HG02798 (cell line): ENCODE measurements around the gene CHMP2A.
A peak's percentile ranks its signal among the peaks of the same experiment; 100 is the strongest.
"Not testable (repeated sequence)": the region's sequence is repeated elsewhere in the genome, so short reads cannot be mapped to it uniquely, and the experiment has no call there.

ENCODE experiments used
- ATAC-seq: cut with Tn5 transposase; IDR thresholded peaks from one replicate; pipeline ENCODE4 v1.9.1; 2021; ENCODE audit warnings: mild to moderate bottlenecking; ENCODE audit not compliant: unreplicated experiment, poor library complexity

Gene CHMP2A

GRCh38 chr19:58554494-58555368 lies at the start of gene CHMP2A:
TSS of gene CHMP2A (minus strand) at chr19:58555105. CDS start at chr19:58554212, 893 bp downstream.
- ATAC-seq: peak; percentile 43

DNA sequence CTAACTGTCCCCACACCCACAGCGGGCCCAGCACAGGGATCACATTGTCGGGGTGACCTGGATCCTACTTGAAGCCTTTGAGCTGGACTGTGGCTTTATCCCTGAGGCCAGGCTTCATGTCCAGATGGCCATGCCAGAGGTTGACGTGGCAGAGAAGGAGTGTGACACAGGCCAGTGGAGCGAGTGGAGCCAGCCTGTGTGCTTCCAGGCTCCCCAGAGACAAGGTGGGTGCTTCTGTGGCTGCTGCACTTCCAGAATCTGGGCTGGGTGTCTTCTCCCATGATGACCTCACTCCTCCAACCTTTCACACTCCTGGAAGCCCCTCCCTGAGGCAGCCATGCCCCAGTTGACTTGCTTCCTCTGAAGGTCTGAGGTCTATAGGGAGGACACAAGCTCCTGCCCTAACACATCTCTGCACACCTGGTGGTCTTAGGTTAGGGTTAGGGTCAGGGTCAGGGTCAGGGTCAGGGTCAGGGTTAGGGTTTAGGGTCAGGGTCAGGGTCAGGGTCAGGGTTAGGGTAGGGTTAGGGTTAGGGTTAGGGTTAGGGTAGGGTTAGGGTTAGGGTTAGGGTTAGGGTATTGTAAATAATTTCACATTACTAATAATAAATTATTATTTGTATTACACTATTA lies 31.3 kb upstream of the CHMP2A start:
- ATAC-seq: no peak

- ATAC-seq: no peak
Measured at GRCh38 chr19:58585442-58586132, 30.7 kb upstream of the CHMP2A start.

GRCh38 chr19:58584498-58585441 lies 29.9 kb upstream of the CHMP2A start:
- ATAC-seq: no peak

GRCh38 chr19:58582985-58583384 lies 28.1 kb upstream of the CHMP2A start:
- no peak for ATAC-seq

- peak; percentile 76 for ATAC-seq
Measured at GRCh38 chr19:58581227-58582141, 26.6 kb upstream of the CHMP2A start.

DNA sequence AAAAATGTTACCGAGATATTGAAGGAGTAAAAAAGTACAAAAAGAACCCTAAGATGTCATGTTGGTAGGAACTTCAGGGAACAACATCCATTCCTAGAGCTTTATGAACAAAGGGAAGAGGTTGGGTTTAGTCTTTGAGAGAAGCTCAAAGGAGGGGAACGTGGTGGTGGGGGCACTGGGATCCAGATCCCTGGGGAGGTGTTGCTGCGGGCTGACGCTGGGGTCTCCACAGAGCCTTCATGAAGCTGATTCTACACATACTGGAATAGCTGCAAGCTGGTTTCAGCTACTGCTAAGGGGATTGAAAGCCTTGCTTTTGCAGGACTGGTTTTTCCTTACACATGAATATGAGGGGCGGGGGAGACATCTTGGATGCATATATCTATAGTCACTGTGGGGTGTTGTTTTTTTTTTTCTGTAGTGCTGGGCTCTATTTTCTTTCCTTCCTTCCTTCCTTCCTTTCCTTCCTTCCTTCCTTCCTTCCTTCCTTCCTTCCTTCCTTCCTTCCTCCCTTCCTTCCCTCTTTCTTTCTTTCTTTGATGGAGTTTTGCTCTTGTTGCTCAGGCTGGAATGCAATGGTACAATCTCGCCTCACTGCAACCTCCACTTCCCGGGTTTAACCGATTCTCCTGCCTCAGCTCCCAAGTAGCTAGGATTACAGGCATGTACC lies 24.7 kb upstream of the CHMP2A start:
- ATAC-seq: no peak

DNA sequence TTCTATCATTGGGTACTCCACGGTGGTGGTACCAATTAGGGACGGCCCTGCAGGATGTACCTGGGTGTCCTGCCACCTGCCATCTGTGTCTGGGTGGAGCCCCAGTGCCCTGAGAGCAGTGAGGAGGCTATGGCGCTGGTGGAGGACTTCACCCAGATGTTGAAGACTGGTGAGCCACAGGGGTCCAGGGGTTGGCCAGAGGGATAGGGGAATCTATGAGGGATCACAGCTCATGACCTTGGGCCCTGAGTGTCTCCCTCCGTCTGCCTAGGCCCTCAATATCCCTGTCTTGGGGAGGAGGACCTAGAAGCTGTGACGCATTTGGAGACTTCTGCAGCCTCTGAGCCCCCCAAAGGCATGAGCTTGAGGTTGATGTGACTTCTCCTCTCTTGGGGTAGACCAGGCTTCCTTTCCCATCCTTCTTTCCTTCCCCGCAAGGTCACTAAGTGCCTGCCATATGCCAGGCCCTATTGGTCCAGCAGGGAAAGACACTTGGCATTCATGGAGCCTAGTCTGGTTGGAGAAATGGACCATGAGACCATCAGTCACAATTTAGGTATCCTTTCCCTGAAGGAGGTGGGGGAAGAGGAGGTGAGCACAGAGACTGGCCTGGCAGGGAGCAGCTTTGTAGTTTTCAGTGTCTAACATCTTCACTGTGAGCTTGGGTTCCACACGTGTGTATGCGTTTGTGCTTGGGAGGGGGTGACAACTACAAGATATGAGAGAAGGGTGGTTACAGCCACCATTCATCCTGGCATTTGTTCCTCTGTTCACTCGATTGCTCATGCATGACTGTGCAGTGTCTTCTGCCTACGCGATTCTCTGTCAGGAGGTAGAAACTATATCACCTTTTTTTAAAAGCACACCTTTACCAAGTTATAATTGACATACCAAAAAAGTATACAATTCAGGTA lies 23.4 kb upstream of the CHMP2A start:
- ATAC-seq: no peak

GRCh38 chr19:58577581-58577980 lies 22.7 kb upstream of the CHMP2A start:
- ATAC-seq: not testable (repeated sequence)

GRCh38 chr19:58575183-58576041 lies 20.5 kb upstream of the CHMP2A start:
- peak; percentile 42 for ATAC-seq

- no peak for ATAC-seq
Measured at GRCh38 chr19:58573658-58574164, 18.8 kb upstream of the CHMP2A start.

GRCh38 chr19:58572818-58573657 lies 18.1 kb upstream of the CHMP2A start, which contains the start of gene MZF1:
TSS of gene MZF1 (minus strand) at chr19:58573335. CDS start at chr19:58571389, 1,946 bp downstream.
- peak; percentile 65 for ATAC-seq

- no peak for ATAC-seq
Measured at GRCh38 chr19:58572026-58572817, 17.3 kb upstream of the CHMP2A start.

DNA sequence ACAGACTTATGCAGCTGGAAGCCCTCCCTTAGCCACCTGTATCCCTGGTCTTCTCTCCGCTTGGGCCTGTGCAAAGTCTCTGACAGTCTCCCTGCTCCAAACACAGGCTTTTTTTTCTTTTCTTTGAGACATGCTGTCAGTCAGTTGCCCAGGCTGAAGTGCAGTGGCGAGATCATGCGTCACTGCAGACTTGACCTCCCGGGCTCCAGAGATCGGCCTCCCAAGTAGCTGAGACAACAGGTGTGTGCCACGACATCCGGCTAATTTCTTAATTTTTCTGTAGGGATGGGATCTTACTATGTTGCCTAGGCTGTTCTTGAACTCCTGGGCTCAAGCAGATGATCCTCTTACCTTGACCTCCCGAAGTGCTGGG lies 16.7 kb upstream of the CHMP2A start:
- no peak for ATAC-seq
